ENCODE measurements around the gene EVX2.

EVX2 gene

GRCh38 chr2:176097820-176098365, 14.1 kb upstream of the EVX2 start:
- in situ Hi-C loops (cut with MboI; ENCODE audit: low sequenced_read_pairs) = loop anchor here (25.0 kb wide), 1 partner anchor 736 kb away; no protein-coding TSS in a partner anchor

GRCh38 chr2:176096986-176097819, 13.4 kb upstream of the EVX2 start:
- in situ Hi-C loops (cut with MboI; ENCODE audit: low sequenced_read_pairs) = loop anchor here (25.0 kb wide), 1 partner anchor 735 kb away; no protein-coding TSS in a partner anchor

- in situ Hi-C loops (cut with MboI; ENCODE audit: low sequenced_read_pairs) = loop anchor here (25.0 kb wide), 1 partner anchor 734 kb away; no protein-coding TSS in a partner anchor
Observed at GRCh38 chr2:176096243-176096985, 12.7 kb upstream of the EVX2 start.

GRCh38 chr2:176095421-176095820, 11.7 kb upstream of the EVX2 start:
- in situ Hi-C loops (cut with MboI; ENCODE audit: low sequenced_read_pairs) = loop anchor here (25.0 kb wide), 1 partner anchor 733 kb away; no protein-coding TSS in a partner anchor

- in situ Hi-C loops (cut with MboI; ENCODE audit: low sequenced_read_pairs) = loop anchor here (25.0 kb wide), 1 partner anchor 732 kb away; no protein-coding TSS in a partner anchor
Observed at GRCh38 chr2:176094349-176094748, 10.6 kb upstream of the EVX2 start.

GRCh38 chr2:176093898-176094249, 10.1 kb upstream of the EVX2 start:
- in situ Hi-C loops (cut with MboI; ENCODE audit: low sequenced_read_pairs) = loop anchor here (25.0 kb wide), 1 partner anchor 732 kb away; no protein-coding TSS in a partner anchor

- in situ Hi-C loops (cut with MboI; ENCODE audit: low sequenced_read_pairs) = loop anchor here (25.0 kb wide), 1 partner anchor 731 kb away; no protein-coding TSS in a partner anchor
Observed at GRCh38 chr2:176093145-176093897, 9.6 kb upstream of the EVX2 start.

GRCh38 chr2:176092270-176093144, 8.7 kb upstream of the EVX2 start, which contains the start of gene HOXD13:
HOXD13 (plus strand) TSS chr2:176092721; CDS start chr2:176092891, 170 bp downstream.
- in situ Hi-C loops (cut with MboI; ENCODE audit: low sequenced_read_pairs) = loop anchor here (25.0 kb wide), 1 partner anchor 730 kb away; no protein-coding TSS in a partner anchor

- in situ Hi-C loops (cut with MboI; ENCODE audit: low sequenced_read_pairs) = loop anchor here (25.0 kb wide), 1 partner anchor 729 kb away; no protein-coding TSS in a partner anchor
Observed at GRCh38 chr2:176091329-176092258, 7.8 kb upstream of the EVX2 start.

- in situ Hi-C loops (cut with MboI; ENCODE audit: low sequenced_read_pairs) = loop anchor here (25.0 kb wide), 1 partner anchor 729 kb away; no protein-coding TSS in a partner anchor
Observed at GRCh38 chr2:176090862-176091261, 7.1 kb upstream of the EVX2 start.

- in situ Hi-C loops (cut with MboI; ENCODE audit: low sequenced_read_pairs) = loop anchor here (10.0 to 25.0 kb wide), 2 partner anchors 405 to 728 kb away; no protein-coding TSS in a partner anchor
Observed at GRCh38 chr2:176089843-176090395, 6.2 kb upstream of the EVX2 start.

GRCh38 chr2:176088937-176089842, 5.4 kb upstream of the EVX2 start:
- in situ Hi-C loops (cut with MboI; ENCODE audit: low sequenced_read_pairs) = loop anchor here (10.0 to 25.0 kb wide), 2 partner anchors 404 to 727 kb away; no protein-coding TSS in a partner anchor

- in situ Hi-C loops (cut with MboI; ENCODE audit: low sequenced_read_pairs) = loop anchor here (10.0 to 25.0 kb wide), 2 partner anchors 403 to 726 kb away; no protein-coding TSS in a partner anchor
Observed at GRCh38 chr2:176088048-176088936, 4.5 kb upstream of the EVX2 start.

- in situ Hi-C loops (cut with MboI; ENCODE audit: low sequenced_read_pairs) = loop anchor here (10.0 to 25.0 kb wide), 2 partner anchors 403 to 725 kb away; no protein-coding TSS in a partner anchor
Observed at GRCh38 chr2:176087330-176088047, 3.7 kb upstream of the EVX2 start.
